Measurements from ENCODE around the gene WDR70. TPM values are rescaled to one million over a fixed set of nuclear protein-coding genes. Genes with fewer than 3 reads are reported as not detected.

The WDR70 gene
- total and polyA plus RNA-seq, 2 of the 8 experiments (the other 6 are each of a cell fraction or from before 2014, with no cell fraction given), result 10.6 to 37.4 TPM

- TF ChIP-seq KDM5A (IDR thresholded peaks at IDR 0.05; ENCODE audit: low read length) (no peak), JUN (IDR thresholded peaks at IDR 0.05; ENCODE audit: low read depth, low read length) (no peak), SIX5 (IDR thresholded peaks at IDR 0.05; ENCODE audit: low read depth, low read length) (no peak), RBBP5 (IDR thresholded peaks at IDR 0.05; ENCODE audit: borderline replicate concordance, low read depth, low read length) (no peak)
These were observed 38.2 kb downstream of the WDR70 start (continued) for GRCh38 chr5:37417347-37417746.
